ENCODE results near the gene XYLT2.

GRCh38 chr17:50344731-50345365 lies 1.1 kb upstream of the XYLT2 start:
- TF ChIP-seq CTCF (conservative IDR thresholded peaks at IDR 0.05; ENCODE audit: low read depth in 2 of 2) (no peak), JUNB (IDR thresholded peaks at IDR 0.05; ENCODE audit: unreplicated experiment) (no peak), REST (IDR thresholded peaks at IDR 0.05; ENCODE audit: unreplicated experiment) (no peak)
